Heart left ventricle (tissue), 13 donors: ENCODE data around the gene BMPR1A.
"Not testable (repeated sequence)": the region's sequence is repeated elsewhere in the genome, so short reads cannot be mapped to it uniquely, and the experiment has no call there.

Source experiments
- POLR2A ChIP-seq, 2 donors: fragments of 450-650 bp; IDR thresholded peaks; one replicate each; pipeline ENCODE4 v1.6.1; 2017; ENCODE audit warnings: antibody characterized with exemption in 2 of 2, mild to moderate bottlenecking in 2 of 2, moderate library complexity in 2 of 2
- TF ChIP-seq, protein P1 (sequence below), 12 donors: fragments of 200-600 bp; sonication (generic) in 4 of 12; IDR thresholded peaks; one replicate each; pipeline versions ENCODE4 v1.5.0 to v1.8.0; 2018 to 2022; ENCODE audit warnings: antibody characterized with exemption in 12 of 12, mild to moderate bottlenecking in 5 of 12
- donor health status: ischemic (EF 13 %, LVEDD 7.1; RV severe dilation, severe dysfunction).
- donor health status: DM: no; HTN: yes; CAD: no.
- donor health status: DM: no; HTN: no; CAD: no.
- donor health status: ischemic (EF 25% LVEDD 6.9; RV normal size, moderate dysfunction).
- donor health status: ischemic (EF 25% LVEDD 5.7; RV mildly dilated, moderate dysfunction).
- donor health status: ischemic (EF 35%, LVEDD 5.7; RV mildly dilated, moderate dysfunction).
- donor health status: nonischemic (EF 11% LVEDD 7.7; RV severe dilation, severe dysfunction).
- donor health status: DM: yes; HTN: yes; CAD: no.
- donor health status: PGD.
- donor health status: ischemic (EF 29% LVEDD 5.4; RV normal size, mild dysfunction).
- donor health status: nonischemic (EF 23%, LVEDD 6.1; RV moderate dilation, normal function).

DNA sequence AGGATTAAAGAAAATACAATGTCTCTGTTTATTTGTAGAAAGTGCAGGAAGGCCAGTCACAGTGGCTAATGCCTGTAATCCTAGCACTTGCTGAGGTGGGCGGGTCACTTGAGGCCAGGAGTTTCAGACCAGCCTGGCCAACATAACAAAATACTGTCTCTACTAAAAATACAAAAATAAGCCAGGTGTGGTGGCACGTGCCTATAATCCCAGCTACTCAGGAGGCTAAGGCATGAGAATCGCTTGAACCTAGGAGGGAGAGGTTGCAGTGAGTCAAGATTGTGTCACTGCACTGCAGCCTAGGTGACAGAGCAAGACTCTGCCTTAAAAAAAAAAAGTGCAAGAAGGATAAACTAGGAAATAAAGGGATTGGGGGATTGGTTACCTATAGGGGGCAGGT, 222.0 kb downstream of the BMPR1A start:
- TF ChIP-seq, protein P1, sequence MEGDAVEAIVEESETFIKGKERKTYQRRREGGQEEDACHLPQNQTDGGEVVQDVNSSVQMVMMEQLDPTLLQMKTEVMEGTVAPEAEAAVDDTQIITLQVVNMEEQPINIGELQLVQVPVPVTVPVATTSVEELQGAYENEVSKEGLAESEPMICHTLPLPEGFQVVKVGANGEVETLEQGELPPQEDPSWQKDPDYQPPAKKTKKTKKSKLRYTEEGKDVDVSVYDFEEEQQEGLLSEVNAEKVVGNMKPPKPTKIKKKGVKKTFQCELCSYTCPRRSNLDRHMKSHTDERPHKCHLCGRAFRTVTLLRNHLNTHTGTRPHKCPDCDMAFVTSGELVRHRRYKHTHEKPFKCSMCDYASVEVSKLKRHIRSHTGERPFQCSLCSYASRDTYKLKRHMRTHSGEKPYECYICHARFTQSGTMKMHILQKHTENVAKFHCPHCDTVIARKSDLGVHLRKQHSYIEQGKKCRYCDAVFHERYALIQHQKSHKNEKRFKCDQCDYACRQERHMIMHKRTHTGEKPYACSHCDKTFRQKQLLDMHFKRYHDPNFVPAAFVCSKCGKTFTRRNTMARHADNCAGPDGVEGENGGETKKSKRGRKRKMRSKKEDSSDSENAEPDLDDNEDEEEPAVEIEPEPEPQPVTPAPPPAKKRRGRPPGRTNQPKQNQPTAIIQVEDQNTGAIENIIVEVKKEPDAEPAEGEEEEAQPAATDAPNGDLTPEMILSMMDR (IDR thresholded peaks at IDR 0.05) = not testable (repeated sequence)
- TF ChIP-seq POLR2A (IDR thresholded peaks at IDR 0.05) = not testable (repeated sequence)
